BE2C (cell line): Measurements from ENCODE around the gene DIP2C.

Experiments
- DNase-seq: peaks from one replicate; pipeline ENCODE4 v3.0.0-alpha.2; 2020
- H3K27me3 ChIP-seq: fragments of 250-450 bp; sonication (Bioruptor Pico); 2 replicates; pipeline ENCODE4 v1.5.1; 2020; ENCODE audit warnings: mild to moderate bottlenecking
- H3K36me3 ChIP-seq: fragments of 250-450 bp; sonication (Bioruptor Pico); 2 replicates; pipeline ENCODE4 v1.5.1; 2020; ENCODE audit warnings: mild to moderate bottlenecking
- H3K4me1 ChIP-seq: fragments of 250-450 bp; sonication (Bioruptor Pico); 2 replicates; pipeline ENCODE4 v1.5.1; 2020
- H3K4me3 ChIP-seq: 2 replicates; pipeline ENCODE4 v1.5.1; 2011; ENCODE audit warnings: low read depth, low read length
- H3K9me3 ChIP-seq: fragments of 250-450 bp; sonication (Bioruptor Pico); 2 replicates; pipeline ENCODE4 v1.5.1; 2020
- CTCF ChIP-seq: IDR thresholded peaks from 2 replicates; pipeline ENCODE4 v1.5.1; 2012; ENCODE audit warnings: mild to moderate bottlenecking, low read depth, low read length

The DIP2C gene

GRCh38 chr10:381346-381745 is 308.1 kb downstream of the DIP2C start:
- no peaks in the 10 kb centered on the region for H3K36me3 ChIP-seq
- H3K4me1 ChIP-seq = no peaks in the 10 kb centered on the region
- no peak for TF ChIP-seq CTCF
- H3K4me3 ChIP-seq = no peak overlapping the region
- H3K27me3 ChIP-seq = no peaks in the 10 kb centered on the region
- no peak for DNase-seq
- H3K9me3 ChIP-seq = no peaks in the 10 kb centered on the region

- DNase-seq = no peak
Observed at GRCh38 chr10:380313-380940, 309.0 kb downstream of the DIP2C start.

GRCh38 chr10:378930-379704 is 310.4 kb downstream of the DIP2C start:
- Histone ChIP-seq H3K27me3 (no peaks in the 10 kb centered on the region), H3K4me3 (no peak overlapping the region), H3K4me1 (peaks cover 3% of the 10 kb centered on the region; the same call in 1 of the 2 replicates), H3K9me3 (no peaks in the 10 kb centered on the region), H3K36me3 (no peaks in the 10 kb centered on the region)
- no peak for TF ChIP-seq CTCF
- DNase-seq = no peak

More at GRCh38 chr10:380313-380940, 309.0 kb downstream of the DIP2C start:
- H3K27me3 ChIP-seq = no peaks in the 10 kb centered on the region
- no peak for TF ChIP-seq CTCF
- H3K9me3 ChIP-seq = no peaks in the 10 kb centered on the region
- no peaks in the 10 kb centered on the region for H3K4me1 ChIP-seq
- H3K36me3 ChIP-seq = no peaks in the 10 kb centered on the region
- no peak overlapping the region for H3K4me3 ChIP-seq

GRCh38 chr10:378230-378929 is 311.1 kb downstream of the DIP2C start:
- peaks cover 10% of the 10 kb centered on the region for H3K4me1 ChIP-seq
- no peak for TF ChIP-seq CTCF
- H3K36me3 ChIP-seq = no peaks in the 10 kb centered on the region
- no peak for DNase-seq
- no peaks in the 10 kb centered on the region for H3K9me3 ChIP-seq
- no peaks in the 10 kb centered on the region for H3K27me3 ChIP-seq
- H3K4me3 ChIP-seq = no peak overlapping the region

- no peaks in the 10 kb centered on the region for H3K36me3 ChIP-seq
- no peak overlapping the region for H3K4me3 ChIP-seq
- peaks cover 19% of the 10 kb centered on the region for H3K4me1 ChIP-seq
- H3K9me3 ChIP-seq = no peaks in the 10 kb centered on the region
- TF ChIP-seq CTCF = no peak
- H3K27me3 ChIP-seq = no peaks in the 10 kb centered on the region
- no peak for DNase-seq
Observed at GRCh38 chr10:377228-377627, 312.2 kb downstream of the DIP2C start.
